HL-60 (cell line): ENCODE measurements around the gene PPARGC1A.

Source experiments
- CTCF ChIP-seq: IDR thresholded peaks from one replicate; pipeline ENCODE4 v1.5.1; 2011; ENCODE audit warnings: low read length, control low read depth, inconsistent platforms; ENCODE audit not compliant: insufficient read depth
- POLR2AphosphoS5 ChIP-seq: IDR thresholded peaks from 2 replicates; pipeline ENCODE4 v1.6.1; 2012; ENCODE audit warnings: low read depth
- REST ChIP-seq: IDR thresholded peaks from 2 replicates; pipeline ENCODE4 v1.6.1; 2012; ENCODE audit warnings: low read depth; ENCODE audit not compliant: insufficient replicate concordance
- SPI1 ChIP-seq: IDR thresholded peaks from 2 replicates; pipeline ENCODE4 v1.6.1; 2012; ENCODE audit warnings: low read depth, mild to moderate bottlenecking, borderline replicate concordance

DNA sequence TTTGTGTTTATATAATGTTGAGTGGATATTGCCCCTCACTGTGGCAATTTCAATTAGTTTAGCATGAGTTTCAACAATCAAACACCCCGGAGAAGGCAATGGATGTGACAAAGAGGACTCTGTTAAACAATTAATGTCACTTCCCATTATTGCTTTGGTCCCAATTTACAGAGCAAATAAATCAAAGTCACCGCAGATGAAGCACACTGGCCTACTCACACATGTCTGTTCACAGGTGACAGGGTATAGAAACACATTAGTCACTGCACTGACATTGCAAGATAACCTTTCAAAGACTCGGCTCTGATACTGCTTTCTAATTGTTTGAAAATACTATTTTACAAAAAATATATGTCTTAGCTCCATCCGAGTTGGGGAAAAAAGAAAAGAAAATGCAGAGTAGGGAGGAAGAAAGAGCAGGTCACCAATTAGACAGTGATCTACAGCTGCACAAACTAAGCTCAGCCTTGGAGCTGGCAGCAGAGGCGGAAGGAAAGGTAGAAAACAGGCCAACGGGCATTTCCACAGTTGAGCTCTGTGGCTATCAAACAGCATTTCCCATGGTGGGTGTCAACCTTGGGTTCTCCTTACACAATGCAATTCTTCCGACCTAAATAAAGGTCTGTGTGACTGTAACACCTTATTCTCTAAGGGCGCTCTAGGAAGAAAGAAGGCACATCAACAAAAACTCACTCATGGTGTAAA, 53.9 kb downstream of the PPARGC1A start:
- no peak for TF ChIP-seq CTCF
- TF ChIP-seq REST, result no peak
- no peak for TF ChIP-seq SPI1
- TF ChIP-seq POLR2AphosphoS5, result no peak
